GM04504 (cell line): ENCODE measurements around the gene ATG9B.
"Not testable (repeated sequence)": the region's sequence is repeated elsewhere in the genome, so short reads cannot be mapped to it uniquely, and the experiment has no call there.

Experiments used
- DNase-seq: peaks from one replicate; pipeline ENCODE4 v3.0.0-alpha.2; 2012; ENCODE audit warnings: low read depth

ATG9B gene

DNA sequence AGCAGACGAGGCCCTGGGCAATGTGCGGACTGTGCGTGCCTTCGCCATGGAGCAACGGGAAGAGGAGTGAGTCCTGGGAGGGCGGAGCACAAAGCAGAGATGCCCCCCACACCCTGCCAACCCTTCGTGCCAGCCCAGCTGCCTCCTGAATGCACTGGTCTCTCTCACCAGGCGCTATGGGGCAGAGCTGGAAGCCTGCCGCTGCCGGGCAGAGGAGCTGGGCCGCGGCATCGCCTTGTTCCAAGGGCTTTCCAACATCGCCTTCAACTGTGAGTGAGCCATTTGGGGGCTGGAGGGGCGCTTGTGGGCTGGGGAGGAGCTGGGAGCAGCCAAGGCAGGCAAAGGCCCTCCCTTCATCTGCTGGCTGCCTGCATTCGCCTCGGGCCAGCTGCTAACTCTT lies 11.6 kb upstream of the ATG9B start:
- DNase-seq: no peak

- DNase-seq: no peak
Observed at GRCh38 chr7:151035026-151035717, 10.9 kb upstream of the ATG9B start.

- DNase-seq: no peak
Observed at GRCh38 chr7:151034312-151035025, 10.2 kb upstream of the ATG9B start.

DNA sequence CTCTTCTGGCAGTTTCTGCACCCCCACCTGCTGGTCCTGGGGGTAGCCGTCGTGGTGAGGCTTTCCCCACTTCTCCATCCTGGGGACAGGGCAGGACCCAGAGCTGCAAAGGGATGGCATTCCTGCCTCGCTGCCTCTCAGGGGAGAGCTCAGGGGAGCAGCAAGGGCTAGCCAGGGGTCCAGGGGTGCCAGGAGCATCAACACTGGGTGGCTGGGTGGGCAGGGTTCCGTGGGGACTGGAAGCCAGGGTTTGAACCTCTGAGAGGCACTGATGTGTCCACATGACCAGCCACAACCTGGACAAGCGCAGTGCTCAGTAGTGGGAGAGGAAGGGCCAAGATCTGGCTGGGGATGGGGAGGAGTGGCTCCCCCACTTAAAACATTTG lies 9.6 kb upstream of the ATG9B start:
- DNase-seq: no peak

DNA sequence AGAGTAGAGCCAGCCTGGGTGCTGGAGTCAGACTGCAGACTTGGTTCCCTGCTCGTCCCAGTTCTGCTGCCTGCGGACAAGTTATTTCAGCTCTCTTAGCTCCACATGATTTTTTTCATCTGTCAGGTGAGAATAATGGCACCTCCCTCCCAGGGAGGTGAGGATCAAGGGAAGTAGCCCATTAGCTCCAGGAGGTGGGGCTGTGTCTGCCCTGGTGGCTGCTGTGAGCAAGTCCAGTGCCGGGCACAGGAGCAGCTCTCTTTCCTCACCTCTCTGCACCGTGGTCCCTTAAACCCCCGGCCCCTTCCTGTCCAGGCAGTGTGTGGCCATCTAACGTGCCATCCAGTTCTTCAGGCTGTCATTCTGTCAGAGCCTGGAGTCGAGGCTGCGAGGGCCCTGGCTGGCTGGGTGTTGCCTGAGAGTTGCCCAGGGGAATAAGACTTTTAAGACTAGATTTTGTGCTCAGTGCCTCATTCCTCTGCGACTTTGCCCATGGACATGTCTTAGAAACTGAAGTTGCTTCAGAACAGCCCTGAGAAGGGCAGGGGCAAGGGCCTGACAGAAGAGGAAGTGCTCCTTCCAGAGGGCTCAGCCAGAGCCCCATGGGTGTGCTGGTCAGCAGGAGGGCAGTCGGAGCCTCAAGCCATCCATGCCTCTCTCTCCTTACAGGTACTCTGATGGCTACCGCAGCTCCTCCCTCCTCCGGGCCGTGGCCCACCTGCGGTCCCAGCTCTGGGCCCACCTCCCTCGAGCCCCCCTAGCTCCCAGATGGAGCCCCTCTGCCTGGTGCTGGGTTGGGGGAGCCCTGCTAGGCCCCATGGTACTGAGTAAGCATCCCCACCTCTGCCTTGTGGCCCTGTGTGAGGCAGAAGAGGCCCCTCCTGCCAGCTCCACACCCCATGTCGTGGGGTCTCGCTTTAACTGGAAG lies 8.9 kb upstream of the ATG9B start:
- DNase-seq: no peak

DNA sequence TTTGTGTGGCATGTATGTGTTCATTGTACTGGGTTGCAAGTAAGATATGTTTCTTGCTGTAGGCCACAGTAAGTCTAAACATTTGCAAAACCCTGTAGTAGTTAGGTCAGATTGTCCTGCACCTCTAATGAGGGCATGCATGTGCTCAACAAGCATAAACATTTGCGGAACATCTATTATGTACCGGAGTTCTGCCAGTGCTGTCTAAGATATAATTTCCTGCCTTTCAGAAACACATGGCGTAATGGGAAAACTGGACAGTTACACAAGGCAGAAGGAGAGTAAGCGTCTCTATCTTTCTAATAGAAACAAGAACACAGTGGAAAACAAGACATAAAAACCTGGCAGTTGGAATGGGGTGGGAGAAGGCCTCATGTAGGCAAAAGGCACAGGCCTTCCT lies 6.7 kb upstream of the ATG9B start:
- DNase-seq: no peak

DNA sequence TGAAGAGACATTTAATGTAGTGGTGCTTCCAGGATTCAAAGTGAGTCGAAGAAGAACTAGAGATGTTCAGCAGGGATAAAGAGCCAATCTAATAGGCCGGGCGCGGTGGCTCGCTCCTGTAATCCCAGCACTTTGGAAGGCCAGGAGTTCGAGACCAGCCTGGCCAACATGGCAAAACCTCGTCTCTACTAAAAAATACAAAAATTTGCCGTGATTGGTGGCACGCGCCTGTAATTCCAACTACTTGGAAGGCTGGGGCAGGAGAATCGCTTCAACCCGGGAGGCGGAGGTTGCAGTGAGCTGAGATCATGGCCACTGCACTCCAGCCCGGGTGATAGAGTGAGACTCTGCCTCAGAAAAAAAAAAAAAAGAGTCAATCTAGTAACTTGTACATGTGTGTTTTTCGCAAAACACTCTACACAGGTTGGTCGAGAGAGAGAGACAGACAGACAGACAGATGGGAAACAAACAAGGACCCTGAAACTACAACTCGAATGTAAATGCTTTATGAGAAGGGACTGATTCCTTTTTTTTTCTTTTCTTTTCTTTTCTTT lies 4.7 kb upstream of the ATG9B start:
- no peak for DNase-seq

DNA sequence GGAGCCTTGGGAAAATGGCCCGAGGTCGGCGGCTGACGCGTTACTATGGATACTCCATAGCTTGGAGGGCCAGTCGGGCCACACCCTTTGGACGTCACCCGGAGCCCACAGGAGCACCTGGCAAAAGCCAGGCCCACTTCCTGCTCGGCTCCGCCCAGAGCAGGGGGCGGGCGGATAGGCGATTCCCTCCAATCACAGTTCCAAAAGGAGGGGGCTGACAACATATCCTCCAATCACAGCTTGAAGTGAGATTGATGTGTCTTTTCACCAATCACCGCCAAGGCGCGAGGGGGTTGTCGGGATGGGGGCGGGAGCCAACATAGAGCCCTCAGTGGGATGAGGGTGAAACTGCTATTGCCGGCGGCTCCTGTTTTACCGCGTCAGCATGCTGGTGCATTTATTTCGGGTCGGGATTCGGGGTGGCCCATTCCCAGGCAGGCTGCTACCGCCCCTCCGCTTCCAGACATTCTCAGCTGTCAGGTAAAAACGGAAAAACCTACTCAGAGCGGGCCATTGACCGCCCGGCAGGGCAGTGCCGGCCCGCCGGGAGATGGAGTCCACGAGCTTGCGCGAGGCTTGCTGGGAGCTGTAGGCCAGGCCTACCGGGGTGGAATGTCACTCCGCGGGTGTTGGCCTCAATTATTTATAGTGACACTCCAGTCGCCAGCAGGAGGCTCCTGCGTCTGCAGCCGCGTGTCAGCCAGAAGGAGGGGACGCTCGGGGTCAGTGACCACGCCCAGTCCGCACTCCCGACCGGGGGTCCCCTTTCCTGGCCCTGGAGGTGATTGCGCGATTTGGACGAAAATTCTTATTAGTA lies 4.0 kb upstream of the ATG9B start, which contains the start of gene ABCB8:
ABCB8 (plus strand) TSS at position 320 of the 817 bp plus-strand sequence; CDS start at position 386, 66 bp downstream.
- DNase-seq: peak; percentile 99

- not testable (repeated sequence) for DNase-seq
Observed at GRCh38 chr7:151027728-151028130, 3.4 kb upstream of the ATG9B start.

- not testable (repeated sequence) for DNase-seq
Observed at GRCh38 chr7:151026771-151027727, 2.8 kb upstream of the ATG9B start.

- no peak for DNase-seq
Observed at GRCh38 chr7:151025924-151026671, 1.8 kb upstream of the ATG9B start.

- no peak for DNase-seq
Observed at GRCh38 chr7:151023232-151023631, 1.1 kb downstream of the ATG9B start.

GRCh38 chr7:151020231-151020630 lies 4.1 kb downstream of the ATG9B start:
- DNase-seq: no peak

- no peak for DNase-seq
Observed at GRCh38 chr7:151019130-151019447, 5.2 kb downstream of the ATG9B start.

DNA sequence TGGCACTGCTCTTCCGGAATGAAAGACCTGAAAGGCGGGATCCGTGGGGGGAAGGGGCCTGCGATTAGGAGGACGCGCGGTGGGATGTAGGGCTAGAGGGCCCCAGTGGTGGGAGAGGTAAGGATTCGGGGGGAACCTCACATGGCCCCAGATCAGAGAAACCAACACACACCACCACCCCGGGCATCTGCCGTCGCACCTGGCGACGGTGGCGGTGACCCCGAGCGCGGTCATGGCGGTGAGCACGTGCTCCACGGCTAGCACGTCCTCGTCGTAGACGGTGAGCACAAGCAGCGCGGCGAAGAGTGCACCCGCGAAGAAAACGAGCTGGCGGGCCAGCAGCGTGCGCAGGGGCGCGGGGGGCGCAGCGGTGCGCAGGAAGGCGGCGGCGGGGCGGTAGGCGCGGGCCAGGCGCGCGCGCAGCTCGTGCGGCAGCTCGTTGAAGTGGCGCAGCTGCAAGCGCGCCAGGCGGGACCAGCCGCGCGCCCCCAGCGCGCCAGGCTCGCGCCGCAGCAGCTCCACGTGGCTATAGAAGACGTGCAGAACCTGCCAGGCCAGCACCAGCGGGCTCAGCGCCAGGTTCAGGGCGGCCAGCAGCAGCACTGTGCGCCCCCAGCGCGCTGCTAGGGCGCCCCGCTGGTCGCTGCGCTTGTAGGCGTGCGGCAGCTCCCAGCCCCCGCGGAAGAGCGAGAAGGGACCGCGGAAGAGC lies 5.7 kb downstream of the ATG9B start:
- DNase-seq: no peak

DNA sequence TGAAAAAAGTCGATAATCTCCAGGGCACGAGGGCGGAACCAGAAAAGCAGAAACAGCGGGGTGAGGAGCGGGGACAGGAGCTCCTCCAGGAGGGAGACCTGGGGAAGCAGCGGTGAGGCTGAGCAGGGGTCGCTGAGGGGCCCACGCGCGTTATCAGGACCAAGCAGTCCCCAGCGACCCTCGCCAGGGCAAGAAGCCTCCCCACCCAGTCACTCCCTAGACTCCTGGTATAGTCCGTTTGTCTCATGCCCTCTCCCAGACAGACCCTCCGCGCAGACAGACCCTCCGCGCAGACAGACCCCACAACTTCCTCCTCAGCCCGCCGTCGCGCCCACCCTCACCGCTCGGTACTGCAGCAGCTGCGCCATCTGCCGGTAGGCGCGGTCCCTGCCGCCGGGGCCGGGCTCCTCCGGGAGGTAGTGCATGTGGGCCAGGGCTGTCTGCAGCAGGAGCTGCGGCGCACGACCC lies 6.3 kb downstream of the ATG9B start:
- no peak for DNase-seq

DNA sequence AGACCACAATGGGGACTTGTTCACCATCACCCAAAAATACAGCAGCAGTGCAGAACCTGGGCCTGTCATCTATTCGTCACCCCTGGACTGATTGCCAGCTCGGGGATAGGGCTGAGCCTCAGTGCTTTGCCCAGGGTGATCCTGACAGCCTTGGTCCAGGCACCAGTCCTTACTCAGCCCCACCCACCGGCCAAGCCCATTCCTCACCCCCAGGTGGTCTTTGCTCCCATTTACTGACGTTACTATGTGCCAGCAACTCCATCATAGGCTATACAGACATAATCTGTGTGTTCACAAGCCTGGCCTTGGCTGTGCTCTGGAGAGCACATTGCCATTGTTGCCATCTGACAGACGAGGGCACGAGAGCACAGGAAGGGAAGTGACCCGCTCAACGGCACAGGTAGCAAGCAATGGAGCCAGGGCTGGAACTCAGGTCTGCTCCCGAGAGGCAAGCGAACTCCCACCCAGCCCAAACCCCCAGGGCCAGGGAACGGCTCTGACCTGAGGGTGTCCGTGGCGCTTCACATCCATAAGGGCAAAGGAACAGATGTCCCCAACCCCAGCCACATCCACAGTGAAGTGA lies 6.8 kb downstream of the ATG9B start:
- DNase-seq: no peak

DNA sequence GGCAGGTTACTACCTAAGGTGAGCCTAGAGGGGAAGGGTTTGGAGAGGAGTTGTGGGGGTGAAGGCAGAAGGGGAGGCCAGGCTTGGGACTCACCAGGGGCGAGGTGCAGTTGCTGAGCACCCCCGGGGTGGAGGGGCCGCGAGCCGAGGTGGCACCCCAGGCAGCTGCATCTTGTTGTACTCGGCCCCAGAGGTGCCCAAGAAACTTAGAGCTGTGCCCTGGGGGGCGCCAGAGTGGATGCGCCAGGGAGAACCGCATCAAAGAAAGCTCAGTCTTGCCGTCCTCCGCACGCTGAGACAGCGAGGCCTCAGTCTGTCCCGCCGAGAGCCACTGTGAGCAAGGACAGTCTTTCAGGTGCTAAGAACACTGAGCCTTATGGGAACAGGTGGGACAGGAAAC lies 7.4 kb downstream of the ATG9B start:
- no peak for DNase-seq
